Measurements from ENCODE around the gene FGF12.

The FGF12 gene

DNA sequence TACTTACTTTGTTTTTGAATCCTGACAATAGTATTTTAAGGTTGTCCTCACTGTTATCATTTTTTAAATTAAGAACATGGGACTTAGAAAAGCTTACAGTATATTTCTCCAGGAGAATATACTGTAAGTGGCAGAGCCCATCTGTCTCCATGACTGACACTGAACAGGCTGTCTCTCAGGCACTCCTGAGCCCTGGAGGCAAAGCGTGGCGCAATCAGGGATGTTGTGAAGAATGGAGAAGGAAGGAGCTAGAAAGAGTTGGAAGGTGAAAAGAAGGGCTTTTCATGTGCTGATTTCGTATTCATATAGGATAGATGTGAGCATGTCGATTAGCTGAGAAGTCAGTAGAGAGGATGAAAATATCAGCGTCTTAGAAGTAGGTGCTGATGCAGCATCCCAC, 41.5 kb downstream of the FGF12 start:
- DNase-seq (ENCODE audit: low read depth in 2 of 2): no peak

DNA sequence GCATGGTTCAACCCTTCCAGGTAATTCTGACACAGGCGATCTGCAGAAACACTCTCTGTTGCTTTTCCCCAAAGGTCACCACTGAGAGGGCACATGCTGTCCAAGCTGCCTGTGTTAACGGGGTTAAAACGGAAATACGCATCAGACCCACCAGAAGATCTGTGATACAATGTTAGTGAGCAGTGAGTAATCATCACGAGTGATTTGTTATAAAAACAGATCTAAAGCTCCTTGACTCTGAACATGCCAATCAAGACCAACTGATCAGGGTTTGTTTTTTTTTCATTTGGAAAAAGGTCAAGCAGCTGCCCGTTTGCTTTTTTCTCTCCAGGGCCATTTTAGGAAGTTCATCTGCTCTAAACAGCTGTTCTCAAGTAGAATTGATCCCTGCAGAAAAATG, 43.2 kb downstream of the FGF12 start:
- no peak for DNase-seq (ENCODE audit: low read depth in 2 of 2)

DNA sequence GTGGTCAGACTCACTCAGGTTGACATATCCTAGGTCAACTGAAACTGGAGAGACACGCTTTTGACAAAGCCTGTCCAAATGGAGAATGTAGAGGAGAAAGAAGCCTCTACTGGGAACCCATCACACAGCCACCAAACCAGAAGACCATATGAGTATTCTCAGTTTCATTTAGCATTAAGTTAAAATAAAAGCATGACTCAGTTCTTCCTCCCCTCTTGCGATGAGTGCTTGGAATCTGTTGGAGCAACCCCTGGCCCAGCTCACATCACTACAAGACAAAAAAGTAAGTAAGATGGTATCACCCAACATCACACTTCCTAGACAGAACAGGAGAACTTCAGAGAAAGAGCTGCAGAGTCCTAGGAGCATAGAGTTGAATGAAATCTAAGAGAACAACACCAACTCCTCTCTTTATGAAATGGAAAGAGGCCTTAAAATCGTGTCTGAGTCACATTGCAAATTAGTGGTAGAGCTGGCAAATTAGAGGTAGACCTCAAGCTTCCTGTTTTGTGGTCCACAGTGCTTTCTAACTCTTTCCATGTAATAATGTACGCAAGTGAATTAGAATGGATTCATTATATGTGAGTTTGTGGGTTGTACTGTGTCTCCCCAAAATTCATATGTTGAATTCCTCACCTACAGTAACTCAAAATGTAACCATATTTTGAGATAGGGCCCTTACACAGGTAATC, 51.2 kb downstream of the FGF12 start:
- no peak for DNase-seq (ENCODE audit: low read depth in 2 of 2)

DNA sequence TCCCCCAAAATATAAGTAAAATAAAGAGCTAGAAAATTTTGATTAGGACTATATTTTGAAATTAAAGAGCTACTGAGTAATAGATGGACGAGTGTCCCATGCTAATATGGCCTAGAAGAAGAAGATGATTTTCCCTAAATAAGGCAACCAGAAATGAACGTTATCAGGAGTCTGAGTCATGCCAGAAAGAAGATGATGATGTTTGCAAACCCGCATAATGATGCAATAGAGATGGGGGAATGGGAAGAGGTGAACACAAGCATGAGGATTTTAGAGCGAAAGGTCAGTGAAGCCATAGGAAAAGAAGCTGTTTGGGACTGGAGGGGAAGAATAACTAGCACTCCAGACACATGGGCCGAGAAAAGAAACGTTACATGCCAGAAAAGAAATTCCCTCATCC, 71.7 kb downstream of the FGF12 start:
- DNase-seq (ENCODE audit: low read depth in 2 of 2): no peak

DNA sequence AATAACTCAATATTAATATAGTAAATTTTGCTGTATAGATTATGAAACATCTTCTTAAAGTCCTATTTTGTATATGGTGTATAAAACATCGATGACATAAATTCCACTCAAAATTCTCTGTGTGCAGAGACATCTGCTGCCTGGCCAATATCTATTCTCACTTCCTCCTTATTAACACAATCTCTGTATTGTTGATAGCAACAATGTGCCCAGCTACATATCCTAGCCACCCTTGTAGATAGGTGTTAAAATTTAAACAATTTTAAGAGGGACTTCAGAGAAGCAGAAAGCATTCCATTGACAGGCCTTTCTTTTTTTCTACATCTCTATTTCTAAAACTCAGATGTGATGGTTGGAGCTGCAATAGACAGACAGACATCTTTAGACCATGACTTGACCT, 72.3 kb downstream of the FGF12 start:
- no peak for DNase-seq (ENCODE audit: low read depth in 2 of 2)

DNA sequence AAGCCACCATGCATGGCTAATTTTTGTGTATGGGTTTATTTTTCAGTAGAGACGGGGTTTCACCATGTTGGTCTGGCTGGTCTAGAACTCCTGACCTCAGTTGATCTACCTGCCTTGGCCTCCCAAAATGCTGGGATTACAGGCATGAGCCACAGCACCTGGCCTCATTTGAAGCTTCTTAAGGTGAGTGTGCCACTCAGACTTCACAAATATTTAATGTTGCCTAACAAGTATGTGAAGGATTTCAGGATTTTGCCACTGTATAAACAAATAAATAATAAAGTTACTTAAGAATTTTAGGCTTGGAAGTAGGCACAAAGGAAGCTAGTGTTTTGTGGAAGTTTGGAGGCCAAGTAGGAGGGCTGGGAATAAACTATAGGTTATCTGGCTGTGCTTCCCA, 73.5 kb downstream of the FGF12 start:
- DNase-seq (ENCODE audit: low read depth in 2 of 2): no peak

DNA sequence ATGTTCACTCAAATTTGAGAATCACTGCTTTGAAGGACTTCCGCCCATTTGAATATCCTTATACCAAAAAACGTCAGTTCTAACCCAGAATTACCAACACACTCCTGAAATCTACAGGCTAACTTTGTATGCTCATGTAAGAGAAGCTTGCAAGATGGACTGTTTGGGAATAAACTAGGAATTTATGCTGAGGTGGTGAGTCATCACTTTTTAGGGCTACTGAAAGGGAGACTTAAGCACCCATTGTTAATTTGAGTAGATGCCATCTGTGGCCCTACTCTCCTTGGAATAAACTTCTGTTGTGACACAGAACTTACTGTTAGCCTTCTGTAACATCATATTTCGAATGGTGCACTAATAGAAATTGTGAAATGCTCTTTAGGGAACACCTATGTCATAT, 74.6 kb downstream of the FGF12 start:
- DNase-seq (ENCODE audit: low read depth in 2 of 2): no peak

DNA sequence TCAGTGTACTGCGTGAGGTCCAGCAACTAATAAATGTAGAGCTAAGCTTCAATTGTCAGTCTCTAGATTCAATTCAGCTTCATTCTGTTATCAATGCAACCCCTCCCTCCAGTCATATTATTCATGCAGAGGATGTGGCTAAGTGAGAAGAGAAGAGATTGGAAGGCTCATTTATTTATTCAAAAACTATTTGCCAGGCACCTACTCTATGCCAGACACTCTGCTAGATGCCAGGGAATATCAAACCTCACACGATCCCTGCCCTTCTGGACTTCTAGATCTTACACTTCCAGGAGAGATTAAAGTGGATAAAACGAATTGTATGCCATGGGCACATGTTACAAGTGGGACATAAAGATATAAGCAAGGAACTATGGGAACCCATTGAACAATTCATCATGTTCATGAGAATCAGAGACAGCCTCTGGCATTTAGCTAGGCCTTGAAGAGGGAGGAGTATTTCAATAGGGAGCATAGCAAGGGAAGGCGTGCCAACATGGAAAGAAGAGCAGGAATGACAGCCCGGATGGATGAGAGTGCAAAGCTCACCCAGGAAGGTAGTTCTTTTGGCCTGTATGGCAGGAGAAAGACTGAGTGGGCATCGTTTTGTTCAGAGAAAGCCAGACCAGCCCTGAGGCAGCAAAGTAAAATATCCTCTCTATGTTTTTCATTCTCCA, 75.4 kb downstream of the FGF12 start:
- DNase-seq (ENCODE audit: low read depth in 2 of 2): no peak

DNA sequence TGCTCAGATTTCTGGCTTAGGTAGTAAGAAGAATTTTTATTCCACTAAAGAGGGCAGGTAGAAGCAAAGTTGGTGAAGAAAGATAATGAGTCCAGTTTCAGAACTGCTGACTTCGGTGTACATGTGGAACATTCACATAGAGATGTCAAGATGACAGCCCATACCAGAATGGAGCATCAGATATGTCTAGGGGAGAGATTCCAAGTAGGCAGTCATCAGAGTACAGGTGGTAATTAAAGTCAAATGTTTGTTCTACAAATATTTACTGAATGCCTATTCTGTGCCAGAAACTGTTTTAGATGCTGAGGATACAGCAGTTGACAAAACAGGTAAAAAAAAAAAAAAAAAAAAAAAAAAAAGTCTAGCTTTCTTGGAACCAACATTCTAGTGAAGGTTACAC, 81.9 kb downstream of the FGF12 start:
- DNase-seq (ENCODE audit: low read depth in 2 of 2): no peak

DNA sequence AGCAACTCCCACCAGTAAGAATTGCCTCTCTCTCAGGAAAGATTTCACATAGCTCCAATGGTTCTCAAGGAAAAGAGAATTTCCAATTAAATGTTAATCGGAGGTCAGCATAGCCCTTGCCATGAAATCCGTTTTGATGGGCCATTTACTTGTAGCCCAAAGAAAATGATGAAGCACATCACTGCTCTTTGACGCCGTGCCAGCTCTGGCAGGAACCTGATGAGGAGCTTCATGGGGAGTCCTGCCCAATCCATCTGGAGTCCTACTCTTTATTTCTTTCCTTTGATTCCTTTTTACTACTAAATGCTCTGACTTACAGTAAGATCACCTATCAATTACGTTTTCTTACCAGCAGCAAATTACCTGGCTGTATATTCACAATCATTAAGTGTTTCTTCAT, 84.7 kb downstream of the FGF12 start:
- no peak for DNase-seq (ENCODE audit: low read depth in 2 of 2)

DNA sequence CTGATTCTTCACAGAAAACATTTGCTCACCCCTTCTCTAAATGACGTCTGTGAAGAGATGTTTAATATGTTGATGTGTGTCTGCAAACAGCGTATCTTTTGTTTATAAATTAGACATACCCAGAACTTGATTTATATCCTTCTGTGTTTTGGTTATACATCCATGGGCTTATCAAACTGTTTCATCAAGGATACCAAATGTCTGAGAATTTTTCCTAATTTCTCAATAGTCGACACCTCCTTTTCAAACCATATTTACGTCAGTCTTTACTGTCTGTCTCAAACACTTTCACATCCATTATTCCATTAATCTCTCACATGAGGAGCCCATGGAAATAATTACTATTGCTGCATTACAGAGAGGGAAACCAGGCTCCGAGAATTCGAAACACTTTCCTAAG, 85.4 kb downstream of the FGF12 start:
- DNase-seq (ENCODE audit: low read depth in 2 of 2): no peak

DNA sequence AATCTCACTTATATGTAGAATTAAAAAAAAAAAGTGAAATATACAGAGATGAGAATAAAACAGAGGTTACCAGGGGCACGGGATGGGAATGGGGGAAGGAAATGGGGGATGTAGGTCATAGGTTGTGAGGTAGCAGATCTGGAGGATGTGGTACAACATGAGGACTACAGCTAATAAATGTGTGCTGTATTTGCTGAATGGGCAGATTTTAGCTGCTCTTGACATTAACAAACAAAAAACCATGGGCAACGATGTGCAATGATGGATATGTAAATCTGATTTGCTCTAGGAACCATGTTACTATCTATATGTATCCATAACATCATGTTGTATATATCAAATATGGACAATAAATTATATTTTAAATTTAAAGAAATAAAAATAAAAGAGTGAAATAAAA, 87.4 kb downstream of the FGF12 start:
- no peak for DNase-seq (ENCODE audit: low read depth in 2 of 2)

DNA sequence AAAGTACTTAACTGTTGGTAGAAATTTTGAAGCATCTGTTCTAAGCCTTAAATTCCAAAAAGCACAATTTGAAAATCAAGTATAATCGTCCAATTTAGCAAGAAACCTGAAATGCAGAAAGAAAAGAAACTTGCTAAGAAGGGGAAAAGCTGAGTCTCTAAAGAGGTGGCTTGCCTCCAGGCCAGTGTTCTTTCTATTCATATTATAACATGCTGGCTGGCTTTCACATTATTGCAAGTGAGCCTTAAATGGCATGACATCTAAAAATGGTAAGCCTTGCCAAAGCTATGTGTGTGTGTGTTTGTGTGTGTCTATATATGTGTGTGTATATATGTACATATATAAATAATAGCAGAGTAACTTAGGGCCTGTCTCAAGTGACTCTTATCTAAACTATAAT, 89.5 kb downstream of the FGF12 start:
- no peak for DNase-seq (ENCODE audit: low read depth in 2 of 2)

DNA sequence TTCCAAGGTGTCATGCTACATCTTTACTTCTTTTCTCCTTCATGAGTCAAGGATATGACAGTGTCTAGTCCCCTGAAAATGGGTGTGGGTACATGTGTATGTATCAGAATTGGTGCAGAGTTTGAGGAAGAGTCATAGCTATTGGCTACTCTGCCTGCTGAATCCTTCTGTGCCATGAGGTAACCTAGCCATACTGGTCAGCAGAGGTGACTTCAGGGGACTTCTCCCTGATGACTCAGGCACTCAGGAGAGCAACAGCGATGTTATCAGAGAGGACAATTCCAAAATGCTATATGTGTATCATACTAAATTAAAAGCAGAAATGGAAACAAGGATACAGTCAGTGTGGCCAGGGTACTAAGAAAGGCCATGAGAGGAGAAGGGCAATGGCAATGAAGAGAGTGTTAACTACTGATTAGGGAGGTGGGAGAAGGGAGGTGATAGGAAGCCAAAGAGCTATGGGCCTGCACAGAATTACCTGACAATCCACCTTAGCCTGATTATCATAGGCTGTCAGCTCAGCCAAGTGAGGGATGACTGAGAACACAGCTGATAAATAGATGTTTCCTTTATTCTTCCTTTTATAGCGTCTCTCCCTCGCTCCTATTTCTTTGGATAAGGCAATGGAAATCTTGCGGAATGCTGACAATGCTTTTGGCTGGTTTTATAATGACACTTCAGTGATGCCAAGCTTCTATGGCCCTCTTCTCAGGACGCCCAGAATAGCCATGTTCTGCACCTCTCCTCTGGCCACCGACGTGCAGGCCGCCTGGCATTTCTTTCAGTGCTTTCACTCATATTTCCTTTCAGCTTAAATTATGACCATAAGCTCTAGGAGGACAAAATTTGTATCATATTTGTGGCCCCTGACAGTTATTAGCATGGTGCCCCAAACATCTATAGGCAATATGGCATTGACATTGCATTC, 90.6 kb downstream of the FGF12 start:
- DNase-seq (ENCODE audit: low read depth in 2 of 2): no peak

DNA sequence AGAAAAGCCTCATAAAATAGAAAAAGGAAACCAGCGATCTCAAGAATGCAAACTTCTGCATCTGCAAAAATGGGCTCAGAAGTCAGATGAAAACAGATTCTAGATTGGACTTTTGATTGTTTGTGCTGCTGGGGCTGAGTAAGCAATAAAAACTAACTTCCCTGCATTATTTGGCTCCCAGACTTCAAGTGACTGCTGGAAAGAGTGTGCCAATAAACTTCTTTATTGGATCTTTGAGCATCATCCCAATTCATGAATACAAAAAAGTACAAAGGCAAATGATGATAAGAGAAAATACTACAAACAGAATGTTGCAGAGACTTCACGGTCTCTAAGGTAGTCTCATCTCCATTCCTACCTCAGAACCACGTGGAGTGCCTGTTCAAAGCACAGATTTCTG, 97.9 kb downstream of the FGF12 start:
- DNase-seq (ENCODE audit: low read depth in 2 of 2): no peak

DNA sequence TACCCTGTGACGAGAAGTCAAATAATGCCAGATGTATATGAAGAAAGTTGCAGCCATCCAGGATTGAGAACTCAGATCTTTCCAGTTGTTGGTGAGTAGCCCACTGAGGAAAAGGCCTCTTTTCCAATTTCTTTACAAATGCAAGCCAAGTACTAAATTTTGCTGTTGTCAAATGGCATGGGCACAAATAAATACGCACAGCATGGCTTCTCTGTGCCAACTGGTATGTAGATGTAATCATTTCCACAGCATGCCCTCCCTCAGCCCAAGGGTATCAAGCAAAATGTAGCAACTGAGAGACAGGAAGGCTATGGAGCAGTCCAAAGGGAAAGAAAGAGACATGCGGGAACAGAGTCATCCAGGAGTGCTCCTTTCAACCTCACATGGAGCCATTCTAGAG, 105.4 kb downstream of the FGF12 start:
- no peak for DNase-seq (ENCODE audit: low read depth in 2 of 2)

DNA sequence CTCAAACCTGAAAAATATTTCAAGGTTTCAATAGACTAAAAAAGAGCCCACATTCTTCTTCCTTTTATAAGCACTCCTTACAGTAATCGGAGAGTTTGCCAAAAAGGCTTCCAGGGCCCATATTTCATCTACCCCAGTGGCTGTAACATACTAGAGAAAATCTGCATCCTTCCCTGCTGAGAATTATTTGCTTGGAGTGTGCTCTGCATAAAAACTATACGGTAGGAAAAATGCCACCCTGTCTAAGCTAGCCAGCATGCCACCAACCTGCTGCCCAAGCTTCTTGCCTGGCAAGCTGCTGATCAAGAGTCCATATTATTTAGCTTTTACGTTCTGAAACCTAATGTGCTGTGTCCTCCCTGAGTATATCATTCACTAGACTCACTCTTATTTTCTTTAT, 107.1 kb downstream of the FGF12 start:
- DNase-seq (ENCODE audit: low read depth in 2 of 2): no peak

DNA sequence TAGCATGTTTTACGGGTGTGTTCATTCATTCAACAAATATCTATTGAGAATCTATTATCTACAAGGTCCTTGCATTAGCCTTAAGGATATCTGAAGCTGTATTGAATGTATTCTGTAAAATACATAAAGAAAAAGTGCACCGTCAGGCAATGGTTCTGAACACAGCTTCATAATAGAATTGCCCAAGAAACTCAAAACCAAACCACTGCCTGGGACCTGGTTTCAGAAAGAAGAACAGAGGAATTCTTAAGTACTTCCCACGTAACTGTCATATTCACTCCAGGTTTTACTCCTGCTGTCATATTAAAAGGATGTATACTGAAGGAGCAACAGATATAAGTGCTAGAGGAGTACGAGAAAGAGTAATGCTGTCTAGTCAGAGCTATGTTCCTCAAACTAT, 115.9 kb downstream of the FGF12 start:
- DNase-seq (ENCODE audit: low read depth in 2 of 2): no peak

DNA sequence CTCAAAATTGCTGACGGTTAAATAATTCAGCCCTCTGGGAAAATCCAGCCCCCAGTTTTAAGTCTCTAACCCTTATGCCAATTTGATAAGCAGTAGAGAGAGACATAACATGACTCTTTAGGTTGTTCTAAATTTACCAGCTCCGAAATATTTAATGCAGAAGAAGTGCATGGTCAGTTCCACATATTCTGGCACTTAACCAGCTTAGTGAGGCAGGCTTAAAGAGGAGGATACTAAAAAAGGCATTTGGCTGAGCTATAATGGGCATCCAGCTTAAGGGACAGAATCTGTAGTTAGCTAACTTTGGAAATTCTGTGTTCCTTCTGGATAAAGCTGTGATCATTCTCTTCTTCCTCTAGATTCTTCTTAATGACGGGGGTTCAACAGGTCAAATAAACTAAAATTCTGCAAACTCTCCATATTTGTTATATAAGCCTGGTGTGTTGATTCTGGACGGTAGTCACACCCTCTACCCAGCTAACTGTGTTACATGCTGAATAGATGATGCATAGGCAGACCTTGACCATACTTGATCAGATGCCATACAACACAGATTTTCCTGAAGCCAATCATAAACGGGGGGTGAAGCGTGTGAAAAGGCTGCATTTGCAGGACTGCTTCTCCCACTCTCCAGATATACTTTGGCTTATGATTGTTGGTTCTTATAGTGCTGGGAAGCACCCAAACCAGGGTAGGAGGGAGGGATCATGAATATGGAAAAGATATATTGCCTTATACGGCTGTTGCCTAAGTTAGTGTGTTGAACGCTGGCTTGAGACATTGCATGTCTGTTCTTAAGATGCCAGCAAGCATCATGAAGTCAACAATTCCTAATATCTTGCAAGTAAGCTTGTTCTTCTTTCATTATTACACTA, 118.4 kb downstream of the FGF12 start:
- DNase-seq (ENCODE audit: low read depth in 2 of 2): no peak

DNA sequence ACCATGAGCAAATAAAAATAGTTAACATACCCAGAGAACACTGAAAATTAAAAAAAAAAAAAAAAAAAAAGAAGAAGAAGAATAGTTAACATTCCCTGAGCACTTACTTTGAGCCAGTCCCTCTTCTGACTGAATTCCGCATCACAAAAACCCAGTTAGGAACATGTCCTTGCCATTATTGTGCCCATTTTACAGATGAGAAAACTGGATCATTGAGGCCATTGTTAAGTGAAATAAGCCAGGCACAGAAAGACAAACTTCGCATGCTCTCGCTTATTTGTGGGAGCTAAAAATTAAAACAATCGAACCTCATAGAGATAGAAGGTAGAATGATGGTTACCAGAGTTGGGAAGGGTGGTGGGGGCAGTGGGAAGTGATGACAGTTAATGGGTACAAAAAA, 119.5 kb downstream of the FGF12 start:
- DNase-seq (ENCODE audit: low read depth in 2 of 2): no peak

DNA sequence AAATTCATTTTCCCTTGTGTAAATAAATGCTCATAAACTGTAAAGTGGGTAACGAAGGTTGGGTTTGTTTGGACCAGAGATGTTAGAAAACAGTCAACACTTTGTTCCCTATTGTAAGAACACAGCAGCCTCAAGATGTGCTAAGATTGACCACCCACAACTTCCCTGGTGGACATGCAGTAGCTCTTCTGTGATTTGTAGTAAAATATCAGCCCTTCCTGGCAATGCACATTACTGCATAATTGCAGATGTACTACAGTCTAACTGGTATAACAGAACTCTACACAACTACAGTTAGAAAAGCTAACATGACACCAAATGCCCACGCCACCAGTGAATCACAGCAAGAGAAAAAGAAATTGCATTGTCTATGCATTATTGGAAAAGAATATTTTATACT, 129.4 kb downstream of the FGF12 start:
- DNase-seq (ENCODE audit: low read depth in 2 of 2): no peak

DNA sequence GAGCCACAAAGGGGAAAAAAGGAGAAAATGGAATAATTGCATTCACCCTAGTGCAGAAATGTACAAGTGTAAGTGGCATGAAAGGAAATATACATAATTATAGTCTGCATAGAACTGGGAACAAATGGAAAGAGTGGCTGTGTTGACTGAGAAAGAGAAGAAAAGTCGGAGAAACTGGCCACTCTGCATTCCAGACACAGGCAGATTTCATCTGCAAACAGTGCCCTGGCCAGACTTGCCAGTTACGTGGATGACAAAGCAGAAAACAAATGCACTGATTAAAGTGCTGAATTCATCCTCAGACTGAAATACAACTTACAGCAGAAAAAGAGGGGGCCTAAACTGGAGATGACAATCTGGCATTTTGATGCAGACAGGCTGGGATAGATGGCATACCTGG, 129.8 kb downstream of the FGF12 start:
- DNase-seq (ENCODE audit: low read depth in 2 of 2): no peak
